Stomach (tissue), 9 donors: ENCODE results near the gene CLEC18C. TPM values are rescaled to one million over a fixed set of nuclear protein-coding genes. Genes with fewer than 3 reads are reported as not detected.
A peak's percentile ranks its signal among the peaks of the same experiment; 100 is the strongest.

Source experiments
- DNase-seq, 2 donors: peaks; one replicate each; pipeline versions ENCODE4 v3.0.0 to v3.0.0-alpha.2; 2013 to 2019
- H3K27ac ChIP-seq, 5 donors: fragments of 200-600 bp in 4 of 5; sonication (generic) in 4 of 5; one replicate each; pipeline ENCODE4 v1.5.1; 2013 to 2019; ENCODE audit warnings: mild to moderate bottlenecking in 1 of 5, moderate library complexity in 1 of 5
- H3K27me3 ChIP-seq, 3 donors: fragments of 200-600 bp; sonication (generic); one replicate each; pipeline ENCODE4 v1.5.1; 2017 to 2019; ENCODE audit warnings: mixed run types in 1 of 3
- H3K36me3 ChIP-seq, 4 donors: fragments of 200-600 bp; sonication (generic); 1 replicate in 3 of 4; 2 replicates in 1 of 4; pipeline ENCODE4 v1.5.1; 2016 to 2019
- H3K4me1 ChIP-seq, 4 donors: fragments of 200-600 bp; sonication (generic); one replicate each; pipeline ENCODE4 v1.5.1; 2016 to 2019
- H3K4me3 ChIP-seq, 4 donors: fragments of 200-600 bp; sonication (generic) in 3 of 4; one replicate each; pipeline ENCODE4 v1.5.1; 2016 to 2019; ENCODE audit warnings: mild to moderate bottlenecking in 1 of 4
- H3K9me3 ChIP-seq, 4 donors: fragments of 200-600 bp; sonication (generic); one replicate each; pipeline ENCODE4 v1.5.1; 2016 to 2019
- CTCF ChIP-seq, 7 experiments: fragments of 450-650 bp in 4 of 7; fragments of 200-600 bp in 3 of 7; sonication (generic) in 3 of 7; IDR thresholded peaks; one replicate each; pipeline ENCODE4 v1.5.1; 2016 to 2019; ENCODE audit warnings: antibody characterized with exemption in 7 of 7, control low read depth in 2 of 7, mild to moderate bottlenecking in 1 of 7
- EP300 ChIP-seq: sonication (generic); formaldehyde crosslinking; IDR thresholded peaks from one replicate; pipeline ENCODE4 v1.6.1; 2017; ENCODE audit warnings: antibody characterized with exemption
- POLR2A ChIP-seq, 4 donors: fragments of 450-650 bp; IDR thresholded peaks; one replicate each; pipeline ENCODE4 v1.6.1; 2016; ENCODE audit warnings: antibody characterized with exemption in 4 of 4, control low read depth in 2 of 4, mild to moderate bottlenecking in 1 of 4, moderate library complexity in 1 of 4
- POLR2AphosphoS5 ChIP-seq, 3 donors: sonication (generic); formaldehyde crosslinking; IDR thresholded peaks; one replicate each; pipeline ENCODE4 v1.6.1; 2016; ENCODE audit warnings: antibody characterized with exemption in 3 of 3
- WGBS, 5 donors: extraction: QIAGEN DNeasy Blood & Tissue Kit in 3 of 5; methylation state at CpG; one replicate each; pipeline versions ENCODE4 v1.1.5 to v1.1.7; 2013 to 2018; 5-methylcytosine and 5-hydroxymethylcytosine counted together
- intact Hi-C: fragments of 100-400 bp; cut with DNase I; formaldehyde crosslinking; loops from one replicate; pipeline ENCODE4 v1.15.1; 2023; ENCODE audit warnings: low total_unique reads
- polyA plus RNA-seq, 3 donors: library from polyadenylated mRNA; stranded (reverse); fragments of 200-250 nt; gene quantifications; one replicate each; pipeline ENCODE4 v1.2.3, GENCODE V29; 2013
- total RNA-seq, 5 donors: library from RNA; depleted of rRNA; stranded (reverse); fragments of >200 nt; gene quantifications; one replicate each; pipeline versions ENCODE4 v1.1.0 to v1.2.3, GENCODE V29; 2014 to 2016
- donor health status: healthy with polysubstance abuse.
- donor health status: Bipolar disorder and iron deficiency.
- donor health status: healthy.

CLEC18C gene
- total and polyA plus RNA-seq, 8 donors: 0.06 to 3.0 (median 0.71) TPM; not detected in 4

GRCh38 chr16:70156207-70156978 lies 17.2 kb upstream of the CLEC18C start:
- Histone ChIP-seq H3K4me3 (no peak overlapping the region), H3K27me3 (no peaks in the 10 kb centered on the region), H3K27ac (no peak overlapping the region), H3K4me1 (peaks cover 0 to 19% (median 11%) of the 10 kb centered on the region in 4 donors), H3K36me3 (peaks cover 91 to 100% (median 100%) of the 10 kb centered on the region in 4 donors), H3K9me3 (no peaks in the 10 kb centered on the region)
- WGBS, 5 donors: 91 to 94% (median 94%) methylated on average over 29 of the region's 29 CpGs
- DNase-seq: no peak
- TF ChIP-seq EP300 (no peak), POLR2AphosphoS5 (IDR thresholded peaks at IDR 0.05) (no peak), CTCF (IDR thresholded peaks at IDR 0.05) (no peak), POLR2A (IDR thresholded peaks at IDR 0.05) (no peak)
- intact Hi-C loops: loop anchor here (10.0 kb wide), 1 partner anchor 98 kb away; the partner anchor contains the start of gene EXOSC6

GRCh38 chr16:70157105-70157476 lies 16.5 kb upstream of the CLEC18C start:
- TF ChIP-seq CTCF (IDR thresholded peaks at IDR 0.05) (no peak), POLR2AphosphoS5 (IDR thresholded peaks at IDR 0.05) (no peak), POLR2A (IDR thresholded peaks at IDR 0.05) (no peak), EP300 (no peak)
- Histone ChIP-seq H3K27ac (no peak overlapping the region), H3K4me3 (no peak overlapping the region), H3K9me3 (no peaks in the 10 kb centered on the region), H3K4me1 (peaks cover 0 to 12% (median 5%) of the 10 kb centered on the region in 4 donors), H3K27me3 (no peaks in the 10 kb centered on the region), H3K36me3 (peaks cover 91 to 100% (median 100%) of the 10 kb centered on the region in 4 donors)
- intact Hi-C loops: loop anchor here (10.0 kb wide), 1 partner anchor 98 kb away; the partner anchor contains the start of gene EXOSC6
- WGBS, 5 donors: 81 to 89% (median 85%) methylated on average over 11 of the region's 11 CpGs
- no peak for DNase-seq

GRCh38 chr16:70157477-70158260 lies 15.9 kb upstream of the CLEC18C start:
- intact Hi-C loops: loop anchor here (10.0 kb wide), 1 partner anchor 97 kb away; the partner anchor contains the start of gene EXOSC6
- peak in 1 of 2 donors; percentile 24 for DNase-seq
- WGBS, 5 donors: 76 to 80% (median 78%) methylated on average over 8 of the region's 8 CpGs

More at GRCh38 chr16:70157477-70158260, 15.9 kb upstream of the CLEC18C start:
- Histone ChIP-seq H3K27ac (no peak overlapping the region), H3K4me3 (no peak overlapping the region), H3K4me1 (peaks cover 0 to 6% (median 3%) of the 10 kb centered on the region in 4 donors), H3K27me3 (no peaks in the 10 kb centered on the region), H3K36me3 (peaks cover 89 to 100% (median 100%) of the 10 kb centered on the region in 4 donors), H3K9me3 (no peaks in the 10 kb centered on the region)
- TF ChIP-seq CTCF (IDR thresholded peaks at IDR 0.05): no peak
- TF ChIP-seq POLR2A (IDR thresholded peaks at IDR 0.05): no peak
- no peak for TF ChIP-seq EP300
- no peak for TF ChIP-seq POLR2AphosphoS5 (IDR thresholded peaks at IDR 0.05)
